Memory B cell (primary cell): ENCODE measurements around the gene ABCA1.
A peak's percentile ranks its signal among the peaks of the same experiment; 100 is the strongest.
"Not testable (repeated sequence)": the region's sequence is repeated elsewhere in the genome, so short reads cannot be mapped to it uniquely, and the experiment has no call there.

ENCODE experiments used
- ATAC-seq: fragments of 150-1000 bp; cut with Tn5 transposase; 2 replicates; pipeline ENCODE4 v1.10.0; 2021; ENCODE audit warnings: low read depth, mild to moderate bottlenecking, moderate library complexity
- DNase-seq, 2 donors: peaks; one replicate each; pipeline ENCODE4 v3.0.0; 2022; ENCODE audit warnings: low spot score in 2 of 2
- H3K27ac Mint-ChIP-seq: one replicate; pipeline ENCODE4 v1.8.0; 2022; ENCODE audit warnings: mild to moderate bottlenecking, moderate library complexity, mixed read lengths
- H3K27me3 Mint-ChIP-seq: one replicate; pipeline ENCODE4 v1.8.0; 2022; ENCODE audit warnings: mixed read lengths
- H3K36me3 Mint-ChIP-seq: one replicate; pipeline ENCODE4 v1.8.0; 2022; ENCODE audit warnings: mild to moderate bottlenecking, mixed read lengths
- H3K4me1 Mint-ChIP-seq: one replicate; pipeline ENCODE4 v1.8.0; 2022; ENCODE audit warnings: mixed read lengths
- H3K4me3 Mint-ChIP-seq: one replicate; pipeline ENCODE4 v1.8.0; 2022; ENCODE audit warnings: mild to moderate bottlenecking, moderate library complexity, mixed read lengths
- H3K9me3 Mint-ChIP-seq: one replicate; pipeline ENCODE4 v1.8.0; 2022; ENCODE audit warnings: mixed read lengths

Gene ABCA1

GRCh38 chr9:104963076-104963475 is 35.1 kb upstream of the ABCA1 start:
- no peak overlapping the region for H3K4me3 Mint-ChIP-seq
- H3K36me3 Mint-ChIP-seq: no peaks in the 10 kb centered on the region
- no peaks in the 10 kb centered on the region for H3K9me3 Mint-ChIP-seq
- DNase-seq: no peak
- no peak for ATAC-seq
- no peak overlapping the region for H3K27ac Mint-ChIP-seq
- H3K4me1 Mint-ChIP-seq: peaks cover 7% of the 10 kb centered on the region
- H3K27me3 Mint-ChIP-seq: peaks cover 12% of the 10 kb centered on the region

- Mint-ChIP-seq H3K9me3 (no peaks in the 10 kb centered on the region), H3K27ac (no peak overlapping the region), H3K27me3 (peaks cover 12% of the 10 kb centered on the region), H3K4me1 (peaks cover 5% of the 10 kb centered on the region), H3K36me3 (no peaks in the 10 kb centered on the region), H3K4me3 (no peak overlapping the region)
- ATAC-seq: no peak
- no peak for DNase-seq
Observed at GRCh38 chr9:104961701-104962359, 33.9 kb upstream of the ABCA1 start.

- ATAC-seq (peak; percentile 52), DNase-seq (no peak)
- H3K27me3 Mint-ChIP-seq: peaks cover 12% of the 10 kb centered on the region
- no peak overlapping the region for H3K4me3 Mint-ChIP-seq
- peaks cover 5% of the 10 kb centered on the region for H3K4me1 Mint-ChIP-seq
- H3K9me3 Mint-ChIP-seq: no peaks in the 10 kb centered on the region
- H3K36me3 Mint-ChIP-seq: no peaks in the 10 kb centered on the region
- H3K27ac Mint-ChIP-seq: no peak overlapping the region
Observed at GRCh38 chr9:104961238-104961637, 33.3 kb upstream of the ABCA1 start.

GRCh38 chr9:104960662-104961061 is 32.7 kb upstream of the ABCA1 start:
- peaks cover 12% of the 10 kb centered on the region for H3K27me3 Mint-ChIP-seq
- no peak for ATAC-seq
- no peak overlapping the region for H3K27ac Mint-ChIP-seq
- H3K4me3 Mint-ChIP-seq: no peak overlapping the region
- no peaks in the 10 kb centered on the region for H3K36me3 Mint-ChIP-seq
- H3K9me3 Mint-ChIP-seq: no peaks in the 10 kb centered on the region
- DNase-seq: no peak
- peaks cover 5% of the 10 kb centered on the region for H3K4me1 Mint-ChIP-seq

- no peak for DNase-seq
- no peaks in the 10 kb centered on the region for H3K9me3 Mint-ChIP-seq
- peaks cover 12% of the 10 kb centered on the region for H3K27me3 Mint-ChIP-seq
- H3K4me1 Mint-ChIP-seq: peaks cover 5% of the 10 kb centered on the region
- no peak for ATAC-seq
- H3K36me3 Mint-ChIP-seq: no peaks in the 10 kb centered on the region
- no peak overlapping the region for H3K4me3 Mint-ChIP-seq
- no peak overlapping the region for H3K27ac Mint-ChIP-seq
Observed at GRCh38 chr9:104958751-104959150, 30.8 kb upstream of the ABCA1 start.

GRCh38 chr9:104958006-104958405 is 30.1 kb upstream of the ABCA1 start:
- not testable (repeated sequence) for H3K4me3 Mint-ChIP-seq, ATAC-seq, H3K4me1 Mint-ChIP-seq, DNase-seq, H3K9me3 Mint-ChIP-seq, H3K36me3 Mint-ChIP-seq, H3K27ac Mint-ChIP-seq
- peaks cover 12% of the 10 kb centered on the region for H3K27me3 Mint-ChIP-seq

GRCh38 chr9:104951487-104951886 is 23.5 kb upstream of the ABCA1 start:
- no peak overlapping the region for H3K4me3 Mint-ChIP-seq
- no peaks in the 10 kb centered on the region for H3K27me3 Mint-ChIP-seq
- DNase-seq: no peak
- H3K4me1 Mint-ChIP-seq: no peaks in the 10 kb centered on the region
- H3K9me3 Mint-ChIP-seq: no peaks in the 10 kb centered on the region
- H3K27ac Mint-ChIP-seq: no peak overlapping the region
- no peaks in the 10 kb centered on the region for H3K36me3 Mint-ChIP-seq
- ATAC-seq: no peak

- no peak for DNase-seq
Observed at GRCh38 chr9:104950838-104951237, 22.9 kb upstream of the ABCA1 start.

GRCh38 chr9:104948277-104948676 is 20.3 kb upstream of the ABCA1 start:
- H3K27ac Mint-ChIP-seq: no peak overlapping the region
- H3K27me3 Mint-ChIP-seq: no peaks in the 10 kb centered on the region
- DNase-seq: no peak
- H3K4me1 Mint-ChIP-seq: no peaks in the 10 kb centered on the region
- no peak for ATAC-seq
- H3K4me3 Mint-ChIP-seq: no peak overlapping the region
- no peaks in the 10 kb centered on the region for H3K36me3 Mint-ChIP-seq
- H3K9me3 Mint-ChIP-seq: no peaks in the 10 kb centered on the region

More at GRCh38 chr9:104950838-104951237, 22.9 kb upstream of the ABCA1 start:
- ATAC-seq: no peak
- H3K4me3 Mint-ChIP-seq: no peak overlapping the region
- H3K27me3 Mint-ChIP-seq: no peaks in the 10 kb centered on the region
- H3K9me3 Mint-ChIP-seq: no peaks in the 10 kb centered on the region
- H3K36me3 Mint-ChIP-seq: no peaks in the 10 kb centered on the region
- no peaks in the 10 kb centered on the region for H3K4me1 Mint-ChIP-seq
- H3K27ac Mint-ChIP-seq: no peak overlapping the region

- no peaks in the 10 kb centered on the region for H3K9me3 Mint-ChIP-seq
- no peaks in the 10 kb centered on the region for H3K4me1 Mint-ChIP-seq
- ATAC-seq: no peak
- H3K27me3 Mint-ChIP-seq: no peaks in the 10 kb centered on the region
- no peak overlapping the region for H3K4me3 Mint-ChIP-seq
- H3K36me3 Mint-ChIP-seq: no peaks in the 10 kb centered on the region
- H3K27ac Mint-ChIP-seq: no peak overlapping the region
- DNase-seq: no peak
Observed at GRCh38 chr9:104944871-104945270, 16.9 kb upstream of the ABCA1 start.

- no peak for DNase-seq
Observed at GRCh38 chr9:104944356-104944755, 16.4 kb upstream of the ABCA1 start.

GRCh38 chr9:104941597-104941996 is 13.6 kb upstream of the ABCA1 start:
- H3K27me3 Mint-ChIP-seq: no peaks in the 10 kb centered on the region
- H3K27ac Mint-ChIP-seq: no peak overlapping the region
- no peaks in the 10 kb centered on the region for H3K9me3 Mint-ChIP-seq
- H3K36me3 Mint-ChIP-seq: no peaks in the 10 kb centered on the region
- ATAC-seq (no peak), DNase-seq (no peak)
- H3K4me1 Mint-ChIP-seq: no peaks in the 10 kb centered on the region
- no peak overlapping the region for H3K4me3 Mint-ChIP-seq

More at GRCh38 chr9:104944356-104944755, 16.4 kb upstream of the ABCA1 start:
- Mint-ChIP-seq H3K9me3 (no peaks in the 10 kb centered on the region), H3K4me3 (no peak overlapping the region), H3K4me1 (no peaks in the 10 kb centered on the region), H3K36me3 (no peaks in the 10 kb centered on the region), H3K27ac (no peak overlapping the region), H3K27me3 (no peaks in the 10 kb centered on the region)
- ATAC-seq: no peak

GRCh38 chr9:104936291-104936690 is 8.3 kb upstream of the ABCA1 start:
- no peak for DNase-seq

GRCh38 chr9:104935501-104935810 is 7.5 kb upstream of the ABCA1 start:
- not testable (repeated sequence) for H3K4me3 Mint-ChIP-seq, H3K27me3 Mint-ChIP-seq, H3K9me3 Mint-ChIP-seq, H3K4me1 Mint-ChIP-seq, DNase-seq, ATAC-seq, H3K36me3 Mint-ChIP-seq, H3K27ac Mint-ChIP-seq

More at GRCh38 chr9:104936291-104936690, 8.3 kb upstream of the ABCA1 start:
- Mint-ChIP-seq H3K9me3 (no peaks in the 10 kb centered on the region), H3K27me3 (no peaks in the 10 kb centered on the region), H3K4me1 (no peaks in the 10 kb centered on the region), H3K36me3 (no peaks in the 10 kb centered on the region), H3K4me3 (no peak overlapping the region), H3K27ac (no peak overlapping the region)
- no peak for ATAC-seq

GRCh38 chr9:104934691-104935500 is 6.9 kb upstream of the ABCA1 start:
- Mint-ChIP-seq H3K9me3 (peaks cover 1% of the 10 kb centered on the region), H3K4me3 (no peak overlapping the region), H3K36me3 (peaks cover 2% of the 10 kb centered on the region), H3K27ac (no peak overlapping the region), H3K4me1 (no peaks in the 10 kb centered on the region), H3K27me3 (no peaks in the 10 kb centered on the region)
- no peak for ATAC-seq
- no peak for DNase-seq
